ENCODE data around the gene MSRB3.

MSRB3 gene

DNA sequence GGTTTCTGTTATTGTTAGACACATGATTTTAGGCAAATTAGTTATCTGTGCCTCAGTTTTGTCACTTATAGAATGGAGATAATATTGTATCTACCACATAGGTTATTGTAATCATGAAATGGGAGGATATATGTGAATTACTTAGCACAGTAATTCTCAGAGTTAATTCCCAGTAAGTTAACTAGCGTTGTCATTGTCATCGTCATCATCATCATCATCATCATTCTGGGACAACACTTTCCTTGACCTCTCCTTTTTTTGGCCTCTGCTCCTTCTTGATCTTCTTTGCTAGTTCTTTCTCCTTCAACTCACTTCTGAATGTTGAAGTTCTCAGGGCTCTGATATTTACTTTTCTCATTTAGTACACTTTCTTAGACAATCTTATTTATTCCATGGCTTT lies 13.8 kb downstream of the MSRB3 start:
- Histone ChIP-seq H3K27ac (ENCODE audit: low read depth, low read length) (no peak overlapping the region), H3K27me3 (ENCODE audit: insufficient read depth, low read length) (no peaks in the 10 kb centered on the region), H3K4me3 (ENCODE audit: low read length) (no peak overlapping the region), H3K9ac (ENCODE audit: low read depth, low read length) (no peak overlapping the region), H3K4me1 (ENCODE audit: insufficient read depth, low read length) (no peaks in the 10 kb centered on the region), H3K36me3 (ENCODE audit: insufficient read depth, low read length) (no peaks in the 10 kb centered on the region), H3K9me3 (ENCODE audit: insufficient read depth, low read depth, low read length) (no peaks in the 10 kb centered on the region)
- 98% methylated on average over 2 of the region's 2 CpGs for WGBS

DNA sequence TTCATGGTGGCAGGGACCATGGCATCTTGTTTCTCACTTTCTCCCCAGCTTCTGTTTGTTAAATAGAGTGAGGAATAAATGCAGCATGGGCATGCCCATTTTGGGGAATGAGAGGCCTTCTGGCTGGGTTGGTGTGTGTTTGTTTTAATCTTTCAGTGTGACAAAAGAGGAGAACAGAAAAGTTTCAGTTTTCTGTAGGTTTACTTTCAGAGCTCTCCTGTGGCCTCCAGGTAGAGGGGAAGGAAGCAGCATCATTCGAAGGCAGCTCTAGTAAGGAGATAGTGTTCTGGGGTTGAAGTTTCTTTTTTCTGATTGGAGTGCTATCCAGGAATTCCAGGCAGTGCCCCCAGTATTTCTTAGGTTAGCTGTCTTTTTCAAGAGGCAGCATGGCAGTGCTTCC lies 15.3 kb downstream of the MSRB3 start:
- 94% methylated on average over 1 of the region's 1 CpG for WGBS
- Histone ChIP-seq H3K9ac (ENCODE audit: low read depth, low read length) (no peak overlapping the region), H3K4me1 (ENCODE audit: insufficient read depth, low read length) (no peaks in the 10 kb centered on the region), H3K27me3 (ENCODE audit: insufficient read depth, low read length) (no peaks in the 10 kb centered on the region), H3K9me3 (ENCODE audit: insufficient read depth, low read depth, low read length) (no peaks in the 10 kb centered on the region), H3K27ac (ENCODE audit: low read depth, low read length) (no peak overlapping the region), H3K4me3 (ENCODE audit: low read length) (no peak overlapping the region), H3K36me3 (ENCODE audit: insufficient read depth, low read length) (no peaks in the 10 kb centered on the region)

DNA sequence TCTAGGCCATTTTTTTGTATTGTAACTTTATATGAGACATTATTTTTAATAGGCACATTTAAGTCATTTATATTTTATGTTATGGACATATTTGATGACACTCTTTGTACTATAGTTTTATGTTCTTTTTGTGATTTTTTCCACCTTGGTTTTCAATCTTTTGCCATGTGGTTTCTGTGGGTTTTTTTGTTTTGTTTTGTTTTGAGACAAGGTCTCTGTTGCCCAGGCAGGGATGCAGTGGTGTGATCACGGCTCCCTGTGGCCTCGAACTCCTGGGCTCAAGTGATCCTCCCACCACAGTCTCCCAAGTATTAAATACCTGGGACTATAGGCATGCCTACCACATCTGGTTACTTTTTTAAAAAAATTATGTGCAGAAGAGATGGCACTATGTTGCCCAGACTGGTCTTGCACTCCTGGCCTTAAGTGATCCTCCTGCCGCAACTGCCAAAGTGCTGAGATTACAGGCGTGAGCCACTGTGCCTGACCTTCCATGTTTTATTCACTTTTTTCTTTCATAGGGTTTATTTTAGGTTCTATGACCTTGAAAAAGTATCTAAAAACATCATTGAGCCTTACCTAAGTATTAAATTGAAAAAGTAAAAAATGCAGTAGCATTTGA lies 16.3 kb downstream of the MSRB3 start:
- H3K4me3 ChIP-seq (ENCODE audit: low read length), result no peak overlapping the region
- no peak overlapping the region for H3K27ac ChIP-seq (ENCODE audit: low read depth, low read length)
- no peaks in the 10 kb centered on the region for H3K4me1 ChIP-seq (ENCODE audit: insufficient read depth, low read length)
- H3K36me3 ChIP-seq (ENCODE audit: insufficient read depth, low read length), result no peaks in the 10 kb centered on the region
- 97% methylated on average over 4 of the region's 4 CpGs for WGBS
- H3K27me3 ChIP-seq (ENCODE audit: insufficient read depth, low read length), result no peaks in the 10 kb centered on the region
- H3K9ac ChIP-seq (ENCODE audit: low read depth, low read length), result no peak overlapping the region
- no peaks in the 10 kb centered on the region for H3K9me3 ChIP-seq (ENCODE audit: insufficient read depth, low read depth, low read length)

DNA sequence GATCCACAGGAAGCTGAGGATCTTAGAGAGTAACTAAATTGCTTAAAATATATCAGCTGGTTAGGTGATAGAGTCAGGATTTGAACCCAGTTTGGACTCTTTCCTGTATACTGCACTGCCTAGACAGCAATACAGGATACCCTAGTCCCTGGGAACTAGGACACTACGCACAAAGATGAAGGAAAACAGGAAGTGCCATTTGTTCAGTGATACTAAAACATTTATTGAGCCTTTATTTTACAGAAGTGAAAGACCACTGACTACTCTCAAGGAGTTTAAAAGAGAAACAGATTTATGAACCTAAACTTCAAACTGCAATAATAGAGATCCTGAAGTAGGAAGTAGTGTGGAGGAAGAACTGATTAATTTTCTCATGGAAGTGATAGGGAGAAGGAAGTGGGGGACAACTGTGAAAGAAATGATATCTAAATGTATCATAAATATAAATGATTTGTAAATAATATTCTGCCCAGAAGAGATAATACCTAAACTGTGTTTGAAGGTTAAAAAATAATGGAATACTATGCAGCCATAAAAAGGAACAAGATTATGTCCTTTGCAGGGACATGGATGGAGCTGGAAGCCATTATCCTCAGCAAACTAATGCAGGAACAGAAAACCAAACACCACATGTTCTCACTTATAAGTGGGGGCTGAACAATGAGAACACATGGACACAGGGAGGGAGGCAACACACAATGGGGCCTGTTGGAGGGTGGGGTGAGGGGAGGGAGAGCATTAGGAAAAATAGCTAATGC lies 18.2 kb downstream of the MSRB3 start:
- H3K9me3 ChIP-seq (ENCODE audit: insufficient read depth, low read depth, low read length), result no peaks in the 10 kb centered on the region
- H3K36me3 ChIP-seq (ENCODE audit: insufficient read depth, low read length), result no peaks in the 10 kb centered on the region
- H3K4me1 ChIP-seq (ENCODE audit: insufficient read depth, low read length), result no peaks in the 10 kb centered on the region
- H3K4me3 ChIP-seq (ENCODE audit: low read length), result no peak overlapping the region
- WGBS, result 86% methylated on average over 1 of the region's 1 CpG
- no peaks in the 10 kb centered on the region for H3K27me3 ChIP-seq (ENCODE audit: insufficient read depth, low read length)
- H3K27ac ChIP-seq (ENCODE audit: low read depth, low read length), result no peak overlapping the region
- H3K9ac ChIP-seq (ENCODE audit: low read depth, low read length), result no peak overlapping the region

DNA sequence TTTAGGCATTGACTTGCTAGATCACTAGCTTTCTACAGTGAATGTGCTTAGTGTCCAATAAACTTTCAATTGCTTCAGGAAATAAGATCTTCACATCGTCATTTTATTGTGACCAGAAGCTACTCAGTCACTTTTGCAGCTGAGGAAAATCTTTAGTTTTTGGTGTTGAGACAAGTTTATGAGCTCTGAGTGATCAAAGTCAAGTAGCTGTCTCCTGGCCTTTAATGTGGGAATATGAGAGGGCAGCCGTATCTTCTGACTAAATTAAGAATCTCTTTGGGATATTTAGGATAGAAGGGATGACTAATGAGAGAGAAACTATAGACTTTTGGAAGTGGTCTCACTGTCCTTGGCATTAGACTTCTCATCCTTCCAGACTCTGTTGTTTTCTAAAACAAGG lies 21.6 kb downstream of the MSRB3 start:
- Histone ChIP-seq H3K9me3 (ENCODE audit: insufficient read depth, low read depth, low read length) (no peaks in the 10 kb centered on the region), H3K36me3 (ENCODE audit: insufficient read depth, low read length) (no peaks in the 10 kb centered on the region), H3K4me3 (ENCODE audit: low read length) (no peak overlapping the region), H3K27ac (ENCODE audit: low read depth, low read length) (no peak overlapping the region), H3K27me3 (ENCODE audit: insufficient read depth, low read length) (no peaks in the 10 kb centered on the region), H3K9ac (ENCODE audit: low read depth, low read length) (no peak overlapping the region), H3K4me1 (ENCODE audit: insufficient read depth, low read length) (peaks cover 9% of the 10 kb centered on the region; the same call in 1 of the 2 replicates)
- 95% methylated on average over 2 of the region's 2 CpGs for WGBS

DNA sequence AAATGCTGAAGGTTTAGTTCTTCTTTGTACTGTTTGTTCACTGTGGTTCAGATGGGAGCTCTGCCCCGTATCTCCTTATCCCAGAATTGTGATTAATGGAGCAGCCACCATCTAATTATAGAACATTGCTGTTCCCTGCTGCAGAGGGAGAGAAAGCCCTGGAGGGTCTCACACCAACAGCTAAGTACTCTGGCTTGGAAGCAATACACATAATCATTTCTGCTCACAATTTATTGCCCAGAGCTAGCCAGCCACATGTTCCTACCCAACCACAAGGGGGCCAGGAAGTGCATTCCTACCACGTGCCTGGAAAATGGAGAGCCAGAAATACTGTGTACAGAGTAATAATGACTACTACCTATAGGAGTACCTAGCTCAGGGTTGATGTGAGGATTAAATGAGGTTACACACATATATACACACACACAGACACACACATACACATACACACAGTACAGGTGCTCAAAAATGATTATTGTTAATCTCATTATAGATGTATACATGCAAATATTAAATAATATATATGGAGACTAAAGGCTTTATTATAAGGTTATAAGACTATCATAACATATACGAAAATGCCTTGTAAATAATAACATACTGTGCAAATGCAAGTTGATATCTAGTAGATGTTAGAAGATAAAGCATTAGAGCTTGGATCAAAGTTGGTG lies 22.3 kb downstream of the MSRB3 start:
- Histone ChIP-seq H3K27ac (ENCODE audit: low read depth, low read length) (no peak overlapping the region), H3K9me3 (ENCODE audit: insufficient read depth, low read depth, low read length) (no peaks in the 10 kb centered on the region), H3K4me3 (ENCODE audit: low read length) (no peak overlapping the region), H3K27me3 (ENCODE audit: insufficient read depth, low read length) (no peaks in the 10 kb centered on the region), H3K9ac (ENCODE audit: low read depth, low read length) (no peak overlapping the region), H3K36me3 (ENCODE audit: insufficient read depth, low read length) (no peaks in the 10 kb centered on the region), H3K4me1 (ENCODE audit: insufficient read depth, low read length) (peaks cover 9% of the 10 kb centered on the region; the same call in 1 of the 2 replicates)
- 68% methylated on average over 2 of the region's 3 CpGs for WGBS

DNA sequence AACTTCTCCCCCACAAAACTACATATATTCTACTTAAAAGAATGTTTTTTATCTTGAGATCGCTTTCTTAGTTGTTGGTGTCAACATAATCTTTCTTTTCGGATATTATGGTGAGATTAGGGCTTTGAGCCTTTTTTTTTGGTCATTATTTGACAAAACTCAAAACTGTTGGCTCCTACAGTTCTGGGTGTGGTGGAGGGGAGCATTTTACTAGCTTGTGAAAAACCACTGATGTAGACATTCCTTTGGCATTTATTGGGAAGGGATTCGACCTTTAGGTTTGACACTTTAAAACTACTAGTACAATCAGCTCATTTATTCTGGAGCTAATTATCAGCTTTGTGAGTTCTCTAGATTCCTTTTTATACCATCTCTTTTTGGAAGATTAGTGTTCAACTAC lies 24.4 kb downstream of the MSRB3 start:
- Histone ChIP-seq H3K36me3 (ENCODE audit: insufficient read depth, low read length) (no peaks in the 10 kb centered on the region), H3K27me3 (ENCODE audit: insufficient read depth, low read length) (no peaks in the 10 kb centered on the region), H3K9ac (ENCODE audit: low read depth, low read length) (no peak overlapping the region), H3K4me3 (ENCODE audit: low read length) (no peak overlapping the region), H3K27ac (ENCODE audit: low read depth, low read length) (no peak overlapping the region), H3K4me1 (ENCODE audit: insufficient read depth, low read length) (peaks cover 9% of the 10 kb centered on the region; the same call in 1 of the 2 replicates), H3K9me3 (ENCODE audit: insufficient read depth, low read depth, low read length) (no peaks in the 10 kb centered on the region)
- 89% methylated on average over 3 of the region's 3 CpGs for WGBS

DNA sequence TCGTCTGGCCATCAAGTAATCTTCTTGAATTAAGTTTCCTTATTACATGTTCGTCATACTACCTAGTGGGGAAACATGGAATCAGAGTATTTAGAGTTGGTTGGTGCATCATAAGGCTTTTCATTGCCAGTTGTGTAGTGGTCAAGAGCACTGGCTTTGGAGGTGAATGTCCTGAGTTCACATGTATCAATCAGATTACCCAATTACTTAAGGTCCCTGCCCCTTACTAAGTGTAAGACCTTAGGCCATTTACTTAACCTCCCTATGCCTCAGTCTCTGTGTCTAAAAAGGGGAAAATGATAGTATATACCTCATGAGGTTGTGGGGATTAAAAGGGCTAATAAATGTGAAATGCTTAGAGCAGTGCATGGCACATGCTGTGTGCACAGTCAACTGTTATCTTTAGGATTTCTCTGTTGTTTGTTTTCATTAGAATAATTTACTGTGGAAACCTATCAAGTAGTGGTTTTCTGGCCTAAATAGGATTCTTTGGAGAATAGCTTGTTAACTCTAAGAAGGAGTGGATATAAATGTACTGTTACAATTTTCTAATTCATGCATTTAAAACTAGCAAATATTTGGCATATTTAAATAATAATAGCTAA lies 27.0 kb downstream of the MSRB3 start:
- peaks cover 9% of the 10 kb centered on the region; the same call in 1 of the 2 replicates for H3K4me1 ChIP-seq (ENCODE audit: insufficient read depth, low read length)
- no peak overlapping the region for H3K4me3 ChIP-seq (ENCODE audit: low read length)
- H3K36me3 ChIP-seq (ENCODE audit: insufficient read depth, low read length), result no peaks in the 10 kb centered on the region
- H3K9me3 ChIP-seq (ENCODE audit: insufficient read depth, low read depth, low read length), result no peaks in the 10 kb centered on the region
- H3K27ac ChIP-seq (ENCODE audit: low read depth, low read length), result no peak overlapping the region
- H3K9ac ChIP-seq (ENCODE audit: low read depth, low read length), result no peak overlapping the region
- 90% methylated on average over 2 of the region's 2 CpGs for WGBS
- H3K27me3 ChIP-seq (ENCODE audit: insufficient read depth, low read length), result no peaks in the 10 kb centered on the region

DNA sequence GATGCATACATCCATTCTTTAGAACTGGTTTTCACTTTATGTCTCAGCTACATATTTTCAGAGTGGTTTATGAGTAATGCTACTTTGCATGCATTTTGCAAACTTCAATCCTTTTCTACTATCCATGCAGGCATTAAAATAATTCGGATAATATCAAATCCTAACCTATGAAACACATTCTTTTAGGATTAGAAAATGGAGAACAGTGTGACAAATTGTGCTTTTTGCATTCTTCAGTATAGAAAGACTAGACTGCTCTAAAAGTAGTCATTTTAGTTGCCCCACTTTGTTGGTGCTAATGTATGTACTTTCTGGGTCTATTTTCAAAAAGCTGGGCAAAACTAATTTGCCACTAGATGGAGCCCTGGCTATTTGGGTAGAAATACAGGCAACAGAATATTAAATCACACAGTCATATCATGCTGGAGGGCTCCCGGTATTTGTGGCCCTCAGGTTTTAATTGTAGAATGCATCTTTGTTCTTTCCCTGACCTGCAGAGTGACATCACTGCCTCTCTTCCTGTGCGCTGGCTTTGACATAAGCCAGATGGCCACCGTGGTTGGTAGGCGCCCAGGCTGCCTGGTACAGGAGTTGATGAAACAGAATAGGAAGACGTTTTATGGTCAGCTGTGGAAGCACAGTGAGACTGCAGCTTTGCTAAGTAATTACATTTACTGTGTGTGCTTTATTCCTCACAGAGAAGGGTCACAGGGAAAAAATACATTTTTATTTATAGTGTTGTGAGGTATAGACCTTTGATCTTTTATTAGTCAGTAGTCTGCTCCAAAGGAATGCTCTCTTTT lies 28.1 kb downstream of the MSRB3 start:
- H3K9ac ChIP-seq (ENCODE audit: low read depth, low read length), result no peak overlapping the region
- no peaks in the 10 kb centered on the region for H3K27me3 ChIP-seq (ENCODE audit: insufficient read depth, low read length)
- H3K27ac ChIP-seq (ENCODE audit: low read depth, low read length), result no peak overlapping the region
- H3K36me3 ChIP-seq (ENCODE audit: insufficient read depth, low read length), result no peaks in the 10 kb centered on the region
- no peaks in the 10 kb centered on the region for H3K9me3 ChIP-seq (ENCODE audit: insufficient read depth, low read depth, low read length)
- peaks cover 9% of the 10 kb centered on the region; the same call in 1 of the 2 replicates for H3K4me1 ChIP-seq (ENCODE audit: insufficient read depth, low read length)
- no peak overlapping the region for H3K4me3 ChIP-seq (ENCODE audit: low read length)
- 67% methylated on average over 5 of the region's 6 CpGs for WGBS

DNA sequence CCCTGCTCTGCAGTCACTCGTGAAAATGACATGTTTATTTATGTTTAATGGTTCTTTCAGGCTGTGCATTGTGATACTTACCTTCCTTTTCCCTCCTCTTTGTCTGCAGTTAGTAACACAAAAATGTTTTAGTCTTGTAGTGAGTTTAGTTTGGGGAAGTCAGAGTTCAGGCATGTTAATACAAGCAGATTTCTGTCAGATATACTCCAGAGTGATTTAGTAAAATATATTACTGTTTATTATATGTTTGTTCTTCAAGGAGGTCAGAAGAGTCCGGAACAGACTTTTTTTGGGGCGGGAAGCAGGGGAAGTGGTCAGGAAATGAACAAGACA lies 28.7 kb downstream of the MSRB3 start:
- Histone ChIP-seq H3K27ac (ENCODE audit: low read depth, low read length) (no peak overlapping the region), H3K9ac (ENCODE audit: low read depth, low read length) (no peak overlapping the region), H3K27me3 (ENCODE audit: insufficient read depth, low read length) (no peaks in the 10 kb centered on the region), H3K36me3 (ENCODE audit: insufficient read depth, low read length) (no peaks in the 10 kb centered on the region), H3K4me1 (ENCODE audit: insufficient read depth, low read length) (peaks cover 7% of the 10 kb centered on the region; the same call in 1 of the 2 replicates), H3K9me3 (ENCODE audit: insufficient read depth, low read depth, low read length) (no peaks in the 10 kb centered on the region), H3K4me3 (ENCODE audit: low read length) (no peak overlapping the region)
- WGBS, result 90% methylated on average over 2 of the region's 3 CpGs

Data from HUES64 (cell line).